Right renal pelvis (tissue), 4 donors: ENCODE results near the gene XYLT1. TPM values are rescaled to one million over a fixed set of nuclear protein-coding genes. Genes with fewer than 3 reads are reported as not detected.
"Not testable (repeated sequence)": the region's sequence is repeated elsewhere in the genome, so short reads cannot be mapped to it uniquely, and the experiment has no call there.

Source experiments
- DNase-seq, 4 donors: peaks; one replicate each; pipeline ENCODE4 v3.0.0-alpha.2; 2013; ENCODE audit warnings: low read depth in 4 of 4, low spot score in 3 of 4, missing footprints in 1 of 4
- polyA plus RNA-seq, 4 donors: library from polyadenylated mRNA; unstranded; fragments of 120-200 nt; gene quantifications; one replicate each; pipeline ENCODE4 v1.2.1, GENCODE V29; 2013; ENCODE audit not compliant: insufficient read length in 4 of 4

The XYLT1 gene
- polyA plus RNA-seq, 4 donors: 8.1 to 8.5 (median 8.4) TPM

DNA sequence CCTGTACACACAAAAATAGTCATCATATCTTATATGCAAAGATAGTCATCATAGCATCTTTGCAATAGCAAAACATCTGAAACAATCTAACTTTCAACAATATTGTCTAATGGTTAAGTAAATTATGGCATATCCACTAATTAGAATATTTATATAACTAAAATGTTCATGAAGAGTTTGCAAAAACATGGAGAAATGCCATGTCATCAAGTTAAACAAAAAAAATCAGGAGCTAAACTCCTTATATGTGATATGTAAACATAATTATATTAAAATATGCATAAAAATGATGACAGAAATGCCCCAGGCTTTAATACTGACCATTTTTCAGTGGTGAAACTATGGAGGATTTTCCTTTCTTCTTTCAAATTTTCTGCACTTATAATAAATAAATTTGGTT, 22.3 kb upstream of the XYLT1 start:
- DNase-seq: no peak

DNA sequence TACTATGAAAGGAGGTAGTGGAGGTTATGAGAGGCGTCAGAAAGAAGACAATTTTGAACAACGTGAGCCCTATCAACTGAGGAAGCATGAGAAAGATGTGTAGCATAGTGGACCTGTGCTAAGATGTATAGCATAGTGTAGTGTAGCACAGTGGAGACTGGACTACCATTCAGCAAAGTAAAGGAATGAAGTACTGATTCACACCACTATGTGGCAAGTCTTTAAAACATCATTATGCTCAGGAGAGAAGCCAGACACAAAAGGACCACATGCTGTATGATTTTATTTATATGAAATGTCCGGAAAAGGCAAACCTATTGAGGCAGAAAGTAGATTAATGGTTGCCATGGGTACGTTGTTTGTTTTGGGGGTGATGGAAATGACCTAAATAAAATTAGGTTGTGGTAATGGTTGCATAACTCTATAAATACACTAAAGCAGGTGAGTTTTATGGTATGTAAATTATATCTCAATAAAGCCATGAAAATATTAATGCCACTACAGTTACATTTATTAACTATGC, 20.4 kb upstream of the XYLT1 start:
- no peak for DNase-seq

DNA sequence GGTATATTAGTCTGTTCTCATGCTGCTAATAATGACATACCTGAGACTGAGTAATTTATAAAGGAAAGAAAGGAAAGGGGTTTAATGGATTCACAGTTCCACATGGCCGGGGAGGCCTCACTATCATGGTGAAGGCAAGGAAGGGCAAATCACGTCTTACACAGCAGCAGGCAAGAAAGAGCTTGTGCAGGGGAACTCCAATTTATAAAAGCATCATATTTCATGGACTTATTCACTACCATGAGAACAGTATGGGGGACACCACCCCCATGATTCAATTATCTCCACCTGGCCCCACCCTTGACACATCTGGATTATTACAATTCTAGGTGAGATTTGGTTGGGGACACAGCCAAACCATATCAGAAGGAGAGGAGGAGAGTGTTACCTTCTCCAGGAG, 17.7 kb upstream of the XYLT1 start:
- no peak for DNase-seq

DNA sequence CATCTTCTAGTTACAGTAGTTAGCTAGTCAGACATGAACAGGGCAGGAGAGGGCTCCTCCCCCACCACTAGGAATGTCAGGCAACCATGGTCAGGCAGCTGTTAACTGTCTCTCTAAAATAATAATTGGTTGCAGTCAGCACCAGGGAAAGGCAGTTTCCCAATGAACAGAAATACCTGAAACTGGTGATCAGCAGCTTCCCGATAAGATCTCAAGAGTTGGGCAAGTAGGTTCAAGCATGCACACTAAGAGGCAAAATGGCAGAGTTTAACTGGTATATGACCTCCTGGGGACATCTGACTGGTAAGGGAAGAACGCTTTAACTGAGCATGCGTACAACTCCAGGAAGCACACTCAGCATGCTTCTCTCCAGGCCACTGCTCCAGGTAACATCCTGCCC, 12.6 kb upstream of the XYLT1 start:
- DNase-seq: no peak

DNA sequence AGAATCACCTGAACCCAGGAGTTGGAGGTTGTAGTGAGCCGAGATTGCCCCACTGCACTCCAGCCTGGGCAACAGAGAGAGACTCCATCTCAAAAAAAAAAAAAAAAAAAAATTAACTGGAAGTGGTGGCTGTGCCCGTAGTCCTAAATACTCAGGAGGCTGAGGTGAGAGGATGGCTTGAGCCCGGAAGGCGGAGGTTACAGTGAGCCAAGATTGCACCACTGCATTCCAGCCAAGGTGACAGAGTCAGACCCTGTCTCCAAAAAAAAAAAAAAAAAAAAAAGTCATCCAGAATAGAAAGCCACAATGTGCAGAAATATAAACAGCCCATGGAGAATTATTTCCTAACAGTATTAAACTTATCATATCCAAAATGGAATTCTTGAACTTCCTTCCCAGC, 11.6 kb upstream of the XYLT1 start:
- not testable (repeated sequence) for DNase-seq

DNA sequence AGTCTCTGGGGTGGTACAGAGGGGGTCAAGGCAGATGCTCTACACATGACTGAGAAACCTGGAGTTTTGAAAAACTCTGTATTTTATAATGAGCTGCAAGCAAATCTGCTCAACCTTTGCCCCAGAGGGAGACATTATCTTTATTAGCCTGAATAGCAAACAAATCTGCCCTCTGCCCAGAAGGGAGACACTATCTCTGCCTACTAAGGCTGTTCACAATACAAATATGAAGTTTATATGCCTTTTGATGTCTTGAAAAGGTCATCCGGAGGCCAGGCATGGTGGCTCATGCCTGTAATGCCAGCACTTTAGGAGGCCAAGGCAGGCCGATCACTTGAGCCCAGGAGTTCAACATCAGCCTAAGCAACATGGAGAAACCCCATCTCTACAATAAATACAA, 11.0 kb upstream of the XYLT1 start:
- no peak for DNase-seq

DNA sequence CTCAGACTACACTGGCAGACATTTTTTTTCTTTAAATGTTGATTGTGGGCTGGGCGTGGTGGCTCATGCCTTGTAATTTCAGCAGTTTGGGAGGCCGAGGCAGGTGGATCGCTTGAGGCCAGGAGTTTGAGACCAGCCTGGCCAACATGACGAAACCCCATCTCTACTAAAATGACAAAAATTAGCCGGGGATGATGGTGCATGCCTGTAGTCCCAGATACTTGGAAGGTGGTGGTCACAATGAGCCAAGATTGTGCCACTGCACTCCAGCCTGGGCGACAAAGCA, 6.4 kb upstream of the XYLT1 start:
- not testable (repeated sequence) for DNase-seq

DNA sequence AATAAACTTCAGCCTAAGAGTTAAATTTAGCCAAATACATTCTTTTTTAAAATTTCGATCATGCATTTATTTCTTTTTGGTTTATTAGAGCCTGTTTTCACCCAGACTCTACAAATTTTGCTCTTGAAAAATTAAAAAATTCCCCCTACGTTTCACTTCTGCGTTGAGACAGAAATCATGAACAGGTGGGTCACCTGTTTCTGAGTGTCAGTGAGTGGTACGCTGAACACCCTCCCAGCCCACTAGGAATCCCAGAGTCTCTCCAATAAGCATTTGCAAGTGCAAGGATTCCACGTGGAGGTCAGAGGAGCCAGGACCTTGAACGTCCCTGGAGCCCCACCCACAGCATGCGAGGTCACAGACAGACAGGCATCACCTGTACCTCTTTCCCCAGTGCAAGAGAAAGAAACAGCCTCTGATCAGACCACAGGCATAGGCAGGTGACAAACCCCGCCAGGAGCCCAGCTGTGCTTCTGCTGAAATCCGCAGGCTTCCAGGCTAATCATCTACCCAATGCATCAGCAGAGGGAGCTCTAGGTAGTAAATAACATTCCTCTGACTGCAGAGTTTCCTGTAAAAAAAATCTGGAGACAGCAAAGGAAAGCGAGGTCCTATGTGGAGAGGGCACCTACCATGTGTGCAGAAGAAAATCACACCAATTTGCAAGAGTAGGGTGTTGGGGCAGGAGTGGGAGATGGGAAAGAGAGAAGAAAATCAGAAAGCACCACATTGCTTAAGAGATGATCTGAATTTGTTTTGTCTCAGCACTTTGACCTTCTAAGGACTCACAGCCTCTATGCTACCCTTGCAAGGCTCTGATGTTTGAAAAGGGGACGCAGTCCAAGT, 5.9 kb upstream of the XYLT1 start:
- peak in 2 of 4 donors; percentile 60 to 68 for DNase-seq

- DNase-seq: no peak
Observed at GRCh38 chr16:17475104-17475503, 4.3 kb upstream of the XYLT1 start.

DNA sequence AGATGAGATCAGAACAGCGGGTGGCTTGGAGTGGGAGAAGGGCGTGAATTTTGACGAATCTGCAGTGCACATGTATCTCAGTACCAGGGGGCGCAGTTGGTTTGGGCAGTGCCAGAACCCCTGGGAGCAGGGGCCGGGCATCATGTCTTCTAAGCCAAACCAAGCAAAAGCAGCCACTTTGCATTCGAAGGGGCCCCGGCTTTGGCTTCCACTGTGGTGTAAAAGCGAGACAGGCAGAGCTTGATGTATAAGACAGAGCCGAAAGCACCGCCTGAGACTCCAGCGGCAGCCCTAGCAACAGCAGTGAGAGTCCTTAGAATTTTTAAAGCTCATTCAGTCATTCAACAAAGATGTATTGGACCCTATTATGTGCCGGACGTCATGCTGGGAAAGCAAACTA, 3.8 kb upstream of the XYLT1 start:
- no peak for DNase-seq

DNA sequence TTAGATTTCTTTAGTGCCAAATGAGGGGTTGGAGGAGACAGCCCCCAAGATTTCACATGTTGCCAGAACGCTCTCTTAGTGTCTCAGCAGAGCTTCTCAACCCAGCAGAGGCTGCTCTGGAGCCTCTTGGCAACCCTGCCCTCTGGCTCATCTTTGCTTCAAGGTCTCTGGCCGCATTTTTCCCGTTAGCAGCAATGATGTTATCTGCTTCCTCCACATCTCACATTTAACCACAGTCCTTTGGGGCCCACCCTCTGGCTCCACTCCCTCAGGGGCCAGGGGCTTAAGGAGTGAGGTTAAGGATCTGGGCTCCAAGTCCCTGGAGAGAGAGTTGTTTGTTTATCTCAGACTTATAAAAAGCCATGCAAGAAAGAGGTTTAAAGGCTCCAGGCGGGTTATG, 3.3 kb upstream of the XYLT1 start:
- no peak for DNase-seq

- no peak for DNase-seq
Observed at GRCh38 chr16:17471719-17472461, 1.1 kb upstream of the XYLT1 start.

DNA sequence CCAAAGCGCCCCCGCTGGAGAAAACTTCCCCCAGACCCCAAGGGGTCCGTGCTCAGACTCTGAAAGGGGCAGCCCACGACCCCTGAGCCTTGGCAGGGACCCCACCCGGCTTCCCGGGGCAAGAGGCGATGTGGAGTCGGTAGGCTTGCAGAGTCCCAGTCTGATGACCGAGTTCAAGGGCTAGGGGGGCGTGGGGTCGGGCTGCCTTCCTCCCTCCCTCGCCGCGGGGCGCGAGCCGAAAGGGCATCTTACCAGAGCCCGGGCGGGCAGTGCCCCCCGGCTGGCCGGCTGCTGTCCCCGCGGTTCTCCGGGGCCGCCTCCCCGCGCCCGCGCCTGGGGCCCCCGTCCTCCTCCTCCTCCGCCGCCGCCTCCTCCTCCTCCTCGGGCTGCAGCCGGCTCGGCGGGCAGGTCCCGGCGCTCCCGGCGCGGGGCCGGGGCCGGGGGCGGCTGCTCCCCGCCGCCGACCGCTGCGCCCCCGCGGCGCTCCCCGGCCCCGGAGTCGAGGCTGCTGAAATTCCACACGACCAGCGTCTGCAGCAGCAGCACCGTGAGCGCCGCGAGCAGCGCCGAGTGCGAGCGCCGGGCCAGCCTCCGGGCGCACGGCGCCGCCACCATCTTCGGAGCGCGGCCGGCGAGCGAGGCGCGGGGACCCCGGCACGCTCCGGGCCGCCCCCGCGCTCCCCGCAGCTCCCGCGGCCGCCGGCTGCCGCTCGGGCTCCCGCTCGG, 415 bp downstream of the XYLT1 start:
- no peak for DNase-seq

DNA sequence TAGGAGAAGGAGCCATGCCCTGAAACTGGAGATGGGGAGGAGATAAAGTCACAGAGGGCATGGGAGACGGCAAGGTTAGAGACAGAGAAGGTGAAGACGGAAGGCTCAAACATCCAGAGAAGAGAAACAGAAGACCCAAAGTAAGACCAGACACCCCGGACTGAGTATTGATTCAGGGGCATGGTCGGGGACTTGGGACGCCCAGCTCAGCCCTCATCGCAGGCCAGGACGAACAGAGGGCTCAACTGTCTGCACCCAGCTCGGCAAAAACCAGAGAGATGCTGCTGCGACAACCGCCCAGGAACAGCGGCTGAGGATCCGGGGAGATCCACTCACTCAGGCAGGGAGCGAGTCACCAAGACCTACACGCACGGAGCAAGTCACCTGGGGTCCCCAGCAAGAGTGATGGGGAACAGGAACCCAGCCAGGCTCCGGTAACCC, 999 bp downstream of the XYLT1 start:
- no peak for DNase-seq

GRCh38 chr16:17469011-17469740, 1.6 kb downstream of the XYLT1 start:
- no peak for DNase-seq

GRCh38 chr16:17468611-17469010, 2.1 kb downstream of the XYLT1 start:
- no peak for DNase-seq

DNA sequence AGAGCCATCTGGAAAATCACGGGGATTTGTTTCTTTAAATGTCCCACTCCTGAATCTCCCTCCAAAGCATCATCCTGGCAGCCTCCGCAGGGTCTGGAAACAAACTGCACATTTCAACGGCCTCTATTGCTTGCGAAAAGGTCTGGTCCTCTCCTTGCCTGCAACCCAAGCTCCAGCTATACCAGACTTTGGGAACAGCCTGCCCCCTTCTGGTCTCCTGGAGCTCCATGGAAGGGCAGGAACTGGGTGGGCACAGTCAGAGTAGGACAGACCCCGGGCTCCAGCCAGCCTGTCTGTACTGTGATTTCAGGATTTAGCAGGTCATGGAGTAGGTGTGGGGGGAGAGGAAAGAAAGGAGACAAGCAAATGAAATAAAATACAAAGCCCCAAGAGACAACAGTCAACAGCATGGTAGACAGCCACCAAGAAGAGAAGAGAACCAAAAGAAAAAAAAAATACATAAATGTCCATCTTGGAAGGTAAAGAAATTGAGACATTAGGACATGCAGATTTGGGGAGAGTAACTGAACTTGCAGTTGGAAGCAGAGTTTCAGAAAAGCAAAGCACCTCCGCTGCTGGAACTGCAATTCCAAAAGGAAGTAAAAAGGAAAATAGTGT, 2.7 kb downstream of the XYLT1 start:
- DNase-seq: peak in 2 of 4 donors; percentile 62 to 66

GRCh38 chr16:17466876-17467275, 3.9 kb downstream of the XYLT1 start:
- no peak for DNase-seq

GRCh38 chr16:17465460-17465859, 5.3 kb downstream of the XYLT1 start:
- DNase-seq: no peak

- no peak for DNase-seq
Observed at GRCh38 chr16:17463335-17463734, 7.4 kb downstream of the XYLT1 start.
